RWPE2 (cell line): ENCODE results near the gene EFNB2.

ENCODE experiments used
- ATAC-seq: fragments of 200-7000 bp; cut with Tn5 transposase; 3 replicates; pipeline ENCODE4 v1.9.1; 2021; ENCODE audit warnings: low read depth
- DNase-seq: peaks from one replicate; pipeline ENCODE4 v3.0.0-alpha.2; 2020; ENCODE audit warnings: low spot score
- H3K27ac ChIP-seq: fragments of 450-650 bp; 2 replicates; pipeline ENCODE4 v1.5.1; 2017; ENCODE audit warnings: mild to moderate bottlenecking; ENCODE audit not compliant: poor library complexity, severe bottlenecking
- H3K27me3 ChIP-seq: fragments of 250-450 bp; sonication (Bioruptor Pico); 2 replicates; pipeline ENCODE4 v1.5.1; 2021; ENCODE audit warnings: mild to moderate bottlenecking, moderate library complexity; ENCODE audit not compliant: insufficient read depth, poor library complexity, severe bottlenecking
- H3K36me3 ChIP-seq: fragments of 250-450 bp; sonication (Bioruptor Pico); 2 replicates; pipeline ENCODE4 v1.5.1; 2020; ENCODE audit warnings: low read depth, mild to moderate bottlenecking, moderate library complexity
- H3K4me1 ChIP-seq: fragments of 250-450 bp; sonication (Bioruptor Pico); 2 replicates; pipeline ENCODE4 v1.5.1; 2021; ENCODE audit warnings: mild to moderate bottlenecking, moderate library complexity; ENCODE audit not compliant: insufficient read depth, poor library complexity, severe bottlenecking
- H3K4me3 ChIP-seq: fragments of 250-450 bp; sonication (Bioruptor Pico); 2 replicates; pipeline ENCODE4 v1.5.1; 2021; ENCODE audit warnings: mild to moderate bottlenecking, moderate library complexity; ENCODE audit not compliant: severe bottlenecking
- H3K9me3 ChIP-seq: fragments of 250-450 bp; sonication (Bioruptor Pico); 2 replicates; pipeline ENCODE4 v1.5.1; 2021; ENCODE audit warnings: mild to moderate bottlenecking, moderate library complexity; ENCODE audit not compliant: severe bottlenecking
- CTCF ChIP-seq: fragments of 450-650 bp; IDR thresholded peaks from one replicate; pipeline ENCODE4 v1.5.1; 2017; ENCODE audit warnings: mild to moderate bottlenecking, moderate library complexity; ENCODE audit not compliant: poor library complexity, severe bottlenecking

Gene EFNB2

GRCh38 chr13:106490569-106491321 is 44.7 kb downstream of the EFNB2 start:
- Histone ChIP-seq H3K36me3 (peaks cover 64% of the 10 kb centered on the region), H3K27me3 (no peaks in the 10 kb centered on the region), H3K4me1 (no peaks in the 10 kb centered on the region), H3K4me3 (no peak overlapping the region), H3K27ac (no peak overlapping the region), H3K9me3 (no peaks in the 10 kb centered on the region)
- DNase-seq (no peak), ATAC-seq (no peak)
- no peak for TF ChIP-seq CTCF

GRCh38 chr13:106489849-106490568 is 45.5 kb downstream of the EFNB2 start:
- H3K27me3 ChIP-seq = no peaks in the 10 kb centered on the region
- H3K4me3 ChIP-seq = no peak overlapping the region
- no peak for DNase-seq
- H3K9me3 ChIP-seq = no peaks in the 10 kb centered on the region
- no peak for ATAC-seq
- no peak for TF ChIP-seq CTCF
- peaks cover 56% of the 10 kb centered on the region for H3K36me3 ChIP-seq
- no peak overlapping the region for H3K27ac ChIP-seq
- no peaks in the 10 kb centered on the region for H3K4me1 ChIP-seq

- Histone ChIP-seq H3K9me3 (no peaks in the 10 kb centered on the region), H3K4me1 (no peaks in the 10 kb centered on the region), H3K27ac (no peak overlapping the region), H3K36me3 (peaks cover 43% of the 10 kb centered on the region), H3K27me3 (no peaks in the 10 kb centered on the region), H3K4me3 (no peak overlapping the region)
- no peak for DNase-seq
- no peak for TF ChIP-seq CTCF
- peak; percentile 44 for ATAC-seq
Measured at GRCh38 chr13:106488686-106489085, 46.8 kb downstream of the EFNB2 start.

GRCh38 chr13:106488076-106488475 is 47.4 kb downstream of the EFNB2 start:
- peaks cover 37% of the 10 kb centered on the region for H3K36me3 ChIP-seq
- H3K27me3 ChIP-seq = no peaks in the 10 kb centered on the region
- ATAC-seq = no peak
- no peak overlapping the region for H3K4me3 ChIP-seq
- H3K27ac ChIP-seq = no peak overlapping the region
- H3K9me3 ChIP-seq = no peaks in the 10 kb centered on the region
- no peak for DNase-seq
- no peaks in the 10 kb centered on the region for H3K4me1 ChIP-seq
- TF ChIP-seq CTCF = no peak

- Histone ChIP-seq H3K4me3 (no peak overlapping the region), H3K36me3 (peaks cover 28% of the 10 kb centered on the region), H3K27ac (no peak overlapping the region), H3K9me3 (no peaks in the 10 kb centered on the region), H3K27me3 (no peaks in the 10 kb centered on the region), H3K4me1 (no peaks in the 10 kb centered on the region)
- DNase-seq (no peak), ATAC-seq (peak; percentile 23; the same call in 2 of the 3 replicates)
- no peak for TF ChIP-seq CTCF
Measured at GRCh38 chr13:106487129-106487528, 48.3 kb downstream of the EFNB2 start.
